ENCODE measurements around the gene FAM131A. TPM values are rescaled to one million over a fixed set of nuclear protein-coding genes. Genes with fewer than 3 reads are reported as not detected.

The FAM131A gene
- total and polyA plus RNA-seq, 9 of the 15 experiments (the other 6 are each of a cell fraction or from before 2014, with no cell fraction given), result 0.48 to 11.1 (median 4.3) TPM

- no peak for TF ChIP-seq DEAF1 (CRISPR knock-in tag; IDR thresholded peaks at IDR 0.05)
- no peak for TF ChIP-seq HBP1 (CRISPR knock-in tag; IDR thresholded peaks at IDR 0.05)
- no peak for TF ChIP-seq ILF3 (IDR thresholded peaks at IDR 0.05; ENCODE audit: borderline replicate concordance)
- no peak for TF ChIP-seq NR2C2 (CRISPR knock-in tag; IDR thresholded peaks at IDR 0.05)
- TF ChIP-seq NR2C2 (tag; IDR thresholded peaks at IDR 0.05), result no peak
- no peak for TF ChIP-seq NFE2L1 (tag; IDR thresholded peaks at IDR 0.05; ENCODE audit: borderline replicate concordance, low read depth)
- no peak for TF ChIP-seq ELF4 (CRISPR knock-in tag; IDR thresholded peaks at IDR 0.05)
- peak; percentile 74; the same call in 1 of the 2 replicates for TF ChIP-seq ZNF592 (IDR thresholded peaks at IDR 0.05)
- TF ChIP-seq MTA3 (IDR thresholded peaks at IDR 0.05; ENCODE audit: borderline replicate concordance), result 0 out of 2 replicates have a peak, but pooled peaks have one; percentile 41
- TF ChIP-seq PTBP1 (IDR thresholded peaks at IDR 0.05; ENCODE audit: low read depth, low read length), result no peak
- TF ChIP-seq STAT6 (CRISPR knock-in tag; IDR thresholded peaks at IDR 0.05), result no peak
- no peak for TF ChIP-seq HDAC6 (IDR thresholded peaks at IDR 0.05; ENCODE audit: low read depth, low read length)
- no peak for TF ChIP-seq TFE3 (CRISPR knock-in tag; IDR thresholded peaks at IDR 0.05)
- no peak for TF ChIP-seq HDAC2 (IDR thresholded peaks at IDR 0.05)
Observed at GRCh38 chr3:184345317-184346144, 8.1 kb downstream of the FAM131A start (continued).
